ENCODE measurements around the gene PACSIN2.

Gene PACSIN2

GRCh38 chr22:42844756-42845155 is 170.2 kb downstream of the PACSIN2 start:
- Histone ChIP-seq H3K79me2 (ENCODE audit: insufficient read depth, low read length) (no peaks in the 10 kb centered on the region), H4K20me1 (ENCODE audit: low read depth, low read length) (no peaks in the 10 kb centered on the region), H3K9me3 (ENCODE audit: insufficient read depth, low read length) (no peaks in the 10 kb centered on the region), H3K36me3 (ENCODE audit: low read length) (no peaks in the 10 kb centered on the region), H3K27ac (ENCODE audit: low read depth, low read length) (no peak overlapping the region), H3K27me3 (ENCODE audit: low read length) (no peaks in the 10 kb centered on the region), H3K9ac (ENCODE audit: low read length) (no peak overlapping the region), H2AFZ (ENCODE audit: low read depth, low read length, severe bottlenecking) (no peak overlapping the region), H3K4me2 (ENCODE audit: low read depth, low read length, poor library complexity, severe bottlenecking) (no peak overlapping the region), H3K9me2 (replicated peaks; ENCODE audit: insufficient read depth, low read length) (no peaks in the 10 kb centered on the region), H3F3A (ENCODE audit: insufficient read depth) (no peaks in the 10 kb centered on the region), H3K4me3 (ENCODE audit: insufficient read depth, low read length, poor library complexity, severe bottlenecking) (no peak overlapping the region)
- TF ChIP-seq CTCF (IDR thresholded peaks at IDR 0.05; ENCODE audit: insufficient read depth, low read length, poor library complexity, severe bottlenecking) (no peak), EZH2phosphoT487 (conservative IDR thresholded peaks at IDR 0.05; ENCODE audit: low read length) (no peak)

- no peak overlapping the region for H3K27ac ChIP-seq (ENCODE audit: low read depth, low read length)
- no peaks in the 10 kb centered on the region for H3F3A ChIP-seq (ENCODE audit: insufficient read depth)
- no peaks in the 10 kb centered on the region for H3K27me3 ChIP-seq (ENCODE audit: low read length)
- H3K9me2 ChIP-seq (replicated peaks; ENCODE audit: insufficient read depth, low read length), result no peaks in the 10 kb centered on the region
- no peaks in the 10 kb centered on the region for H3K79me2 ChIP-seq (ENCODE audit: insufficient read depth, low read length)
- TF ChIP-seq CTCF (IDR thresholded peaks at IDR 0.05; ENCODE audit: insufficient read depth, low read length, poor library complexity, severe bottlenecking) (no peak), EZH2phosphoT487 (conservative IDR thresholded peaks at IDR 0.05; ENCODE audit: low read length) (no peak)
- H3K9me3 ChIP-seq (ENCODE audit: insufficient read depth, low read length), result no peaks in the 10 kb centered on the region
- no peak overlapping the region for H2AFZ ChIP-seq (ENCODE audit: low read depth, low read length, severe bottlenecking)
- H3K4me2 ChIP-seq (ENCODE audit: low read depth, low read length, poor library complexity, severe bottlenecking), result no peak overlapping the region
- no peak overlapping the region for H3K4me3 ChIP-seq (ENCODE audit: insufficient read depth, low read length, poor library complexity, severe bottlenecking)
- H3K9ac ChIP-seq (ENCODE audit: low read length), result no peak overlapping the region
- H3K36me3 ChIP-seq (ENCODE audit: low read length), result no peaks in the 10 kb centered on the region
- no peaks in the 10 kb centered on the region for H4K20me1 ChIP-seq (ENCODE audit: low read depth, low read length)
Measured at GRCh38 chr22:42842658-42843370, 172.1 kb downstream of the PACSIN2 start.

- no peak overlapping the region for H2AFZ ChIP-seq (ENCODE audit: low read depth, low read length, severe bottlenecking)
- H3K27ac ChIP-seq (ENCODE audit: low read depth, low read length), result no peak overlapping the region
- TF ChIP-seq CTCF (IDR thresholded peaks at IDR 0.05; ENCODE audit: insufficient read depth, low read length, poor library complexity, severe bottlenecking), result no peak
- TF ChIP-seq EZH2phosphoT487 (conservative IDR thresholded peaks at IDR 0.05; ENCODE audit: low read length), result no peak
- H3K9ac ChIP-seq (ENCODE audit: low read length), result no peak overlapping the region
- H4K20me1 ChIP-seq (ENCODE audit: low read depth, low read length), result no peaks in the 10 kb centered on the region
- no peaks in the 10 kb centered on the region for H3K79me2 ChIP-seq (ENCODE audit: insufficient read depth, low read length)
- no peak overlapping the region for H3K4me3 ChIP-seq (ENCODE audit: insufficient read depth, low read length, poor library complexity, severe bottlenecking)
- H3F3A ChIP-seq (ENCODE audit: insufficient read depth), result no peaks in the 10 kb centered on the region
- H3K4me2 ChIP-seq (ENCODE audit: low read depth, low read length, poor library complexity, severe bottlenecking), result no peak overlapping the region
- no peaks in the 10 kb centered on the region for H3K27me3 ChIP-seq (ENCODE audit: low read length)
- no peaks in the 10 kb centered on the region for H3K9me3 ChIP-seq (ENCODE audit: insufficient read depth, low read length)
- H3K36me3 ChIP-seq (ENCODE audit: low read length), result no peaks in the 10 kb centered on the region
- H3K9me2 ChIP-seq (replicated peaks; ENCODE audit: insufficient read depth, low read length), result no peaks in the 10 kb centered on the region
Measured at GRCh38 chr22:42841444-42841843, 173.5 kb downstream of the PACSIN2 start.
